COR-L47 (cell line): Measurements from ENCODE around the gene CFAP410.

Experiments used
- DNase-seq: peaks from one replicate; lab custom pipeline; 2025; lab: John Stamatoyannopoulos, UW

CFAP410 gene

GRCh38 chr21:44330698-44331097 lies 8.5 kb downstream of the CFAP410 start:
- DNase-seq, result no peak

GRCh38 chr21:44329971-44330681 lies 9.1 kb downstream of the CFAP410 start:
- no peak for DNase-seq

GRCh38 chr21:44329086-44329889 lies 9.9 kb downstream of the CFAP410 start:
- no peak for DNase-seq

- DNase-seq, result no peak
These were observed 10.8 kb downstream of the CFAP410 start for GRCh38 chr21:44328242-44328895.

- DNase-seq, result no peak
These were observed 11.6 kb downstream of the CFAP410 start for GRCh38 chr21:44327603-44327974.

GRCh38 chr21:44326716-44327602 lies 12.2 kb downstream of the CFAP410 start:
- no peak for DNase-seq

GRCh38 chr21:44326272-44326647 lies 12.9 kb downstream of the CFAP410 start:
- DNase-seq, result no peak

GRCh38 chr21:44325386-44326271 lies 13.6 kb downstream of the CFAP410 start:
- DNase-seq, result no peak

GRCh38 chr21:44324854-44325107 lies 14.4 kb downstream of the CFAP410 start:
- no peak for DNase-seq

- DNase-seq, result no peak
These were observed 14.9 kb downstream of the CFAP410 start for GRCh38 chr21:44324106-44324853.

- DNase-seq, result no peak
These were observed 15.6 kb downstream of the CFAP410 start for GRCh38 chr21:44323591-44323990.

- DNase-seq, result no peak
These were observed 16.4 kb downstream of the CFAP410 start for GRCh38 chr21:44322621-44323325.

- DNase-seq, result no peak
These were observed 17.2 kb downstream of the CFAP410 start for GRCh38 chr21:44321846-44322450.

- DNase-seq, result no peak
These were observed 18.3 kb downstream of the CFAP410 start for GRCh38 chr21:44320847-44321246.

- DNase-seq, result no peak
These were observed 19.7 kb downstream of the CFAP410 start for GRCh38 chr21:44319407-44320065.

GRCh38 chr21:44318489-44319285 lies 20.5 kb downstream of the CFAP410 start:
- no peak for DNase-seq

- no peak for DNase-seq
These were observed 21.3 kb downstream of the CFAP410 start for GRCh38 chr21:44317871-44318270.

- DNase-seq, result no peak
These were observed 21.9 kb downstream of the CFAP410 start for GRCh38 chr21:44317241-44317782.
